ENCODE results near the gene KYAT1.

DNA sequence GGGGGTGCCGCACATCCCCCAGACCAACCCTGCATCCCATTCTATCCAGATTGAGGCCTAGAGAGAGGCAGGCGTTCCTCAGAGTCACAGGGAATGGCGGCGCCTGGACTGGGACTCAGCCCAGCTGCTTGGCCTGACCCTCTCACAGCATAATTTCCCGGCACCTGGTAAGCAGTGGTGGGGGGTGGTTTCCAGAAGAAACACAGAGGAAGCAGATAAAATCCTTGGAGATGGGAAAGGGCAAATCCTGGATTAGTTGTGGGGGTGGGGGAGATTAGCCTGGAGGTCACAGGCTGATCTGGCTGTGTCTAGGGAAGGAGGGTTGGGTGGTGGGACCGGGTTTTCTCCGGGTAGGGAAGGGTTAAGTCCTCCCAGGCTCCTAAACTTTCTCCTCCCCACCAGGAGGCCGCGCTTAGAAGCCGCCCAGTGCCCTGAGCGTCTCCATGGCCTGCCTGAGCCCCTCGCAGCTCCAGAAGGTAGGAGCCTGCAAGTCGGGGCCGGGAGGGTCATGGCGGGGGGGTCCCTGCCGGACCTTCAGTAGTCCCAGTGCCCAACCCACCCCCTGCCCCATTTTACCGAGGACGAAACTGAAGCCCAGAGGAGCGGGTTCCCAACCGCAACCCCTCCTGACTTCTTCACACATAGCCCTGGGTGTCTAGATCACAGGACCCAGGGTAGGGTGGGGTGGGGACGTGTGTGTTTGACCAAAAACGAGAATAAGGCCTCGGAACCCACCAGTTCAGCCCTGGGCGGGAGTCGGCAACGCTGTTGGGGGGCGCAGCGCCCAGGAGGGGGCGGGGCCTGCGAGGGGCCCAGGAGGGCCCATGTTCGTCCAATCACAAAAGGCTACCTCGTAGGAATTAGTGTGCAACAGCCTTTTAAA, 40.4 kb upstream of the KYAT1 start:
- TF ChIP-seq, protein P1, sequence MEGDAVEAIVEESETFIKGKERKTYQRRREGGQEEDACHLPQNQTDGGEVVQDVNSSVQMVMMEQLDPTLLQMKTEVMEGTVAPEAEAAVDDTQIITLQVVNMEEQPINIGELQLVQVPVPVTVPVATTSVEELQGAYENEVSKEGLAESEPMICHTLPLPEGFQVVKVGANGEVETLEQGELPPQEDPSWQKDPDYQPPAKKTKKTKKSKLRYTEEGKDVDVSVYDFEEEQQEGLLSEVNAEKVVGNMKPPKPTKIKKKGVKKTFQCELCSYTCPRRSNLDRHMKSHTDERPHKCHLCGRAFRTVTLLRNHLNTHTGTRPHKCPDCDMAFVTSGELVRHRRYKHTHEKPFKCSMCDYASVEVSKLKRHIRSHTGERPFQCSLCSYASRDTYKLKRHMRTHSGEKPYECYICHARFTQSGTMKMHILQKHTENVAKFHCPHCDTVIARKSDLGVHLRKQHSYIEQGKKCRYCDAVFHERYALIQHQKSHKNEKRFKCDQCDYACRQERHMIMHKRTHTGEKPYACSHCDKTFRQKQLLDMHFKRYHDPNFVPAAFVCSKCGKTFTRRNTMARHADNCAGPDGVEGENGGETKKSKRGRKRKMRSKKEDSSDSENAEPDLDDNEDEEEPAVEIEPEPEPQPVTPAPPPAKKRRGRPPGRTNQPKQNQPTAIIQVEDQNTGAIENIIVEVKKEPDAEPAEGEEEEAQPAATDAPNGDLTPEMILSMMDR (IDR thresholded peaks at IDR 0.05), result no peak
- no peak for TF ChIP-seq EZH2 (IDR thresholded peaks at IDR 0.05)
- TF ChIP-seq EZH2phosphoT487 (IDR thresholded peaks at IDR 0.05), result no peak
